ENCODE data around the gene GPR34.

GPR34 gene

DNA sequence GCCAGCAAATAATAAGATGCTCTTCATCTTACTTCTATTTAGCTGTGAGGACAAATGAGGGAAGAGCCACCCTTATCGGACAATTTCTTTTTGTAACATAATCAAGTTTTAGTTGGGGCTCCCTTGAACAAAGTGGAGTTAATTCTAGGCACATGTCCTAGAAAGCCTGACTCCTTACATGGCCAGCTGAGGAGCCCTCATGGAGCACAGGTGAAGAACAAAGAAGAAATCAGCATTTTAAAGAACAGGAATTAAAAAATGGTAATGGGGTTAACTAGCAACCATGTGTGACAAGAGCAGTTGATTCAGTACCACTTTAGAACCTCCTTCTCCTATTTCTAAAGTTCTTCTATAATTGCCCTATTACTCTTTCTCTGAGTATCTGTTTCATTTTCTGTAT is 51.1 kb downstream of the GPR34 start:
- DNase-seq = no peak
